NOMO-1 treated with dmso at 0.1 percent for 144 hours (cell line): Measurements from ENCODE around the gene FRMD1.

Experiments used
- DNase-seq: peaks from one replicate; lab custom pipeline; 2025; ENCODE audit not compliant: unreplicated experiment; lab: John Stamatoyannopoulos, UW

The FRMD1 gene

DNA sequence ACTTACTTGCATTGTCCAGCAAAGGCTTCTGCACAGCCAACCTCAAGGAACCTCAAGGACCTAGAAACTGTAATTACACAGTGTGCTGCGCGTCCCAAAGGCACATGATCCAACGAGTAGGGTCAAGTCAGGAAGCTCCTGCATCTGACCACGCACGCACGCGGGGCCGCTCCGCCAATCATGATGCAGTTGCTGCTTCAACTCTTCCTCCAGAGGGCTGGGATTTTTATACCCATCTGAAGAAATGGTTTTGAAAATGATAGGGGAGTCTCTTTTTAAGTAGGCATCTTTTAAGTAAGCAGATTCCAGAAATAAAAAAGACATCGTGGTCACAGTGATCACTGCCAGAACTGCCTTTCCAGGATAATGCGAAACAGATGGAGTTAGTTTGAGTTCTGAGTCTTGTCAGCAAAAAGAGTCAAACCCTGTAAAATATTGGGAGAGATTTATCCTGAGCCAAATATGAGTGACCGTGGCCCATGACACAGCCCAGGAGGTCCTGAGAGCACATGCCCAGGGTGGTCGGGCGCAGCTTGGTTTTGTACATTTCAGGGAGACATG is 47.5 kb downstream of the FRMD1 start:
- DNase-seq, result no peak

DNA sequence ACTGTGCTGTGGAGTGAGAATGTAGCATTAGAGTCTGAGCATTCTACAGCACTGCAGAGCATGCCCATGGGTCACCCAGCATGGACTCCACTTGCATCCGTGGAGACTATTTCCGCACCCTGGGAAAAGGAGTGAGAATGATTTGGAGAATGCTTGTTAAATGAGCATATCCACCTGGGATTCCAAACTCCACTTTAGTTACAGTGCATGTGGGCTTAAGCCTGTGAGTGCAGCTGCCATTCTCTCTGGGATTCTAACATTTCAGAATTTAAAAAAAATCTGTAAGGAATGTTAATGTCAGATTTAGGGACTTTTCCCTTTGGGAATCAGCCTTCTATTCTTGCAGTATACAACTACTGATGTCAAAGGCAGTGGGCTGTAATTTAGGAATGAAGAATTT is 48.1 kb downstream of the FRMD1 start:
- no peak for DNase-seq

DNA sequence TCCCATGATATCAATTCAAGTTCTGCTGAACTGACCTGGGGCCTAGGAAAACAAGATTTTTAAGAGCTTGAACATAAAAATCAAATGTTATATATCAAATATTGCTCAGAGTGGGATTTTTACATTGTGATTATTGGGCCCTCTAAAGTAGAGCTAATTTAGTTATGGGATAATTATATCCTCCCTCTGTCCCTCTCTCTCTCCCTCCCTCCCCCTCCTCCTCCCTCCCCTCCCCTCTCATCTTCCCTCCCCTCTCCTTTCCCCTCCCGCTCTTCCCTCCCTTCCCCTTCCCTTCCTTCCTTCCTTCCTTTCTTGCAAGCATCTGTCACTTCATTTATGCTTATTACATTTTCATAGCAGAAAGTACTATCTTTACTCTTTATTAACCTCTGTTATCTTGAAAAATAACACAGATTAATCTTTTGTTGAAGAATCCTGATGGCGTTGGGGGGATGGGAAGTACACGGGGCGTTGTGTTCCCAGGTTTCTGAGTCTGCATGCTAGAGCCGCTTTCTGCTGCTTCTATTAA is 48.7 kb downstream of the FRMD1 start:
- DNase-seq, result no peak

DNA sequence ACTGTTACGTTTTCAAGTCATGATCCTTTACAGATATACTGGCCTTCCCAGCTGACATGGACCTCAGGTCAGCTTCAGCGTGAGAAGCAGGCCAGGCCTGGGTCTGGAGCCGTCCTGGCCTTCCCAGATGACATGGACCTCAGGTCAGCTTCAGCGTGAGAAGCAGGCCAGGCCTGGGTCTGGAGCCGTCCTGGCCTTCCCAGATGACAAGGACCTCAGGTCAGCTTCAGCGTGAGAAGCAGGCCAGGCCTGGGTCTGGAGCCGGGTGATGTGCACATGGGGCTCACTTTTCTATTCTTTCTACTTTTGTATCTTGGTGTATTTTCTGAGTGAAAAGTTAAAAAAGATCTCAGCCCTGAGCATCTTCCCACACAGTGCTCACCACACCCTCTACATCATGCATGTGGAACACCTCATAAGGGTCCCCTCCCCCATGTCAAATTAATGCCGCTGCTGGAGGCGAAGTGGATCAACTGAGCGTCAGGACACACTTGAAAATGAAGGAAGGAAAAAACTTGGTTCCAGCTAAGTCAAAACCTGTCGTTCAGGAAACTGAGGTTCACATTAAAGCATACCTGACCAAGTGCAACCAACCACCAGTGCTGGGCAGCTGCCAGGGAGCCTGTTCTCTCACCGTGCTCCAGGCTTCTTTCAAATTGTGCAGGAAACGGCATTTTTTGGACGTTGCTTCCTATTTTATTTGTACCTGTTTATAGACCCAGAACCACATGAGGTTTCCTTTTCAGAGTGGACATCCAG is 49.4 kb downstream of the FRMD1 start:
- no peak for DNase-seq

DNA sequence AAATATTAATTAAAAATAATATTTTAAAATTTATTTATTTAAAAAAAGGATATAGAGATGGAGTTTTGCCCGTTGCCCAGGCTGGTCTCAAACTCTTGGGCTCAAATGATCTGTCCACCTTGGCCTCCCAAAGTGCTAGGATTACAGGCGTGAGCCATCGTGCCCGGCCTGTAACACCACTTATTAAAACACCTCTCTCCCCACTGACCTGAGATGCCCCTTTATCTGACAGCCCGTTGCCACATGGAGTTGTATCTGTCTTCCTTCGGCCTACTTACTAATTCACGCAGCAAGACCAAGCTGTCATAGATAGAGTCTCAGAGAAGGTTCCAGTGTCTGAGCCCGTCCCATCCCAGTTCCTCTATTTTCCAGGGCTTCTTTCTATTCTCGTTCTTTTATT is 50.8 kb downstream of the FRMD1 start:
- no peak for DNase-seq

DNA sequence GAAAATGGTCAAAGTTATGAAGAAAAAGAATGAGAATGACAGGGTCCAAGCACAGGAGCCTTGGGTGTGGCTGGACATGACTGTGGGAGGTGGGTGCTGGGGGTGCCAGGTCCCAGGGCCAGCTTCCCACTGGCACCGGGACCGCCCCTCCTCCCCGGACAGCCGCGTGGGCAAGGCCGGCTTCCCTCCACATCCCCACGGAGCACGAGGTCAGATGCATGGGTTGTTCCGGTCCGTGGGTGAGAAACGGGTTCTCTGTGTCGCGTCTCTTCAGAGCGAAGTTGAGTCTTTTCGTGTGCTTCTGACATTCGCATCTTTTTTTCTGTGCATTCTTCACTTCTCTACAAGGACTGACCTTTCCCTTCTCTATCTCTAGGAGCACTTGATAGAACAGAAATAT is 51.5 kb downstream of the FRMD1 start:
- DNase-seq, result no peak

DNA sequence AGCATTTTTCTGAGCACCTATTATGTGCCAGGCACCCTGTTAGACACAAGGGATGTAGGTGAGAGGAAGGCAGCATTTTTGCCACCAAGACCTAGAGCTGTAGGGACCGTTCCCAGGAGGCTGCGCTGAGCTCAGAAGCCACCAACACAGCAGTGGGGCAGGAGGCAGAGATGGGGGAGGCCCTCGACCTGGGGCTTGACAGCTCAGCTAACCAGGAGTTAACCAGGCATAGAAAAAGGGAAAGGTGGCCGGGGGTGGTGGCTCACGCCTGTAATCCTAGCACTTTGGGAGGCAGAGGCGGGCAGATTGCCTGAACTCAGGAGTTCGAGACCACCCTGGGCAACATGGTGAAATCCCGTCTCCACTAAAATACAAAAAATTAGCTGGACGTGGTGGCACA is 52.1 kb downstream of the FRMD1 start:
- no peak for DNase-seq

DNA sequence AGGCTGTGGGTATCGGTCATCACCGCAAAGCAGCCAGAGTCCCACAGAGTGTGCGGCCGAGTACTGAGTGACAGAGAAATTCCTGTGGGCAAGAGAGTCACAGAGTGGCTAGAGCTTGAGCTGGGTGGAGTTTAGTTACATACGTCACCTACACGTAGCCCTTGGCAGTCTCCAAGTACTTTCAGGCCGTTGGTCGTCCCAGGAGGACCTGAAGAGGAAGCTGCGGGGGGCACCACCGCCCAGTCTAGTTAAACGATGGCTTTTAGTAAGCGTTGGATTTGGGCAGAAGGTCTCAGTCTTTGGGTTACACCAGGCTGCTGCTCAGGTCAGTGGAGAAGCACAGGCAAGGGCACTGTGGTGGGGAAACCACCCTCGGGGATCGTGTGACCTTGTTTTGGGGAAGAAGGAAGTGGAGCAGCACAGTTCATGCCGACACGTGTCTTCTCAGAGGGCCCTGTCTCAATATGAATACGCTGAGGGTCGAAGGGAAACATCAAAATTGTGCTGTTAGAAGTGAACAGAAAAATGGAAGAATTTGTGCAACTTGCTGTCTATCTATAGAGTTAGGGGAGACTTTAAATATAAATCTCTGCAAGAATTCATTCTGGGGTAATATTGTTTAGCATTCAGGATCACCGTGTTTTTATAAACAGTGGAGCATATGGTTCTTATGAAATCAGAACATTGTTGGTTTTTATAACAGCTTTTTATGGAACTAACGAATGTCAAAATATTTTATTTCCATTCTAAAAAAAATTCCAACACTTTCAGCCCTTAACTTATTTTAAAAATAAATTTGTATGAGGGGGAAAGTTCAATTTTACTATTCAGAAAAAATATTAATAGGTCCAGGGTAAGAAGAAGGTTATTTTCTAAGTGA is 52.9 kb downstream of the FRMD1 start:
- DNase-seq, result no peak

DNA sequence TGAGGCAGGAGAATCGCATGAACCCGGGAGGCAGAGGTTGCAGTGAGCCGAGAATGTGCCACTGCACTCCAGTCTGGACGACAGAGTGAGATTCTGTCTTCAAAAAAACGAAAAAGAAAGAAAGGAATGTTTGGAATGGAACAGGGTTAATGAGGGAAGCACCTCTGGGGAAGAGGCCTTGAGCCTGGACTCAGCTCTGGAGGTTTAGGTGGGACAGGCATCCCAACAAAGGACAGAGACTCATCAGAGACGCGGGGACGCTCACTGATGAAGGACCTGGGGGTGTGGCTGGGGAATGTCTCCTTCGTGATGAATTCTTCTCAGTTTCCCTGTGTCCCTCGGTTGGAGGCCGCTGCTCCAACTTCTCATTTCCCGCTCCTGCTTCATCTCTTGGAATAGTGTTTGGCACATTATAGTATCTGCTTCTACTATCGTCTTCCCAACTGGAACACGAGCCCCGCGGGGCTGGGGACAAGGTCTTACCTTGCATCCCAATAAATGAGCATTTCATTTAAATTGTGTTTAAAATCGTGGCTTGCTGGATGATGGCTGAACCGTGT is 54.0 kb downstream of the FRMD1 start:
- DNase-seq, result no peak

DNA sequence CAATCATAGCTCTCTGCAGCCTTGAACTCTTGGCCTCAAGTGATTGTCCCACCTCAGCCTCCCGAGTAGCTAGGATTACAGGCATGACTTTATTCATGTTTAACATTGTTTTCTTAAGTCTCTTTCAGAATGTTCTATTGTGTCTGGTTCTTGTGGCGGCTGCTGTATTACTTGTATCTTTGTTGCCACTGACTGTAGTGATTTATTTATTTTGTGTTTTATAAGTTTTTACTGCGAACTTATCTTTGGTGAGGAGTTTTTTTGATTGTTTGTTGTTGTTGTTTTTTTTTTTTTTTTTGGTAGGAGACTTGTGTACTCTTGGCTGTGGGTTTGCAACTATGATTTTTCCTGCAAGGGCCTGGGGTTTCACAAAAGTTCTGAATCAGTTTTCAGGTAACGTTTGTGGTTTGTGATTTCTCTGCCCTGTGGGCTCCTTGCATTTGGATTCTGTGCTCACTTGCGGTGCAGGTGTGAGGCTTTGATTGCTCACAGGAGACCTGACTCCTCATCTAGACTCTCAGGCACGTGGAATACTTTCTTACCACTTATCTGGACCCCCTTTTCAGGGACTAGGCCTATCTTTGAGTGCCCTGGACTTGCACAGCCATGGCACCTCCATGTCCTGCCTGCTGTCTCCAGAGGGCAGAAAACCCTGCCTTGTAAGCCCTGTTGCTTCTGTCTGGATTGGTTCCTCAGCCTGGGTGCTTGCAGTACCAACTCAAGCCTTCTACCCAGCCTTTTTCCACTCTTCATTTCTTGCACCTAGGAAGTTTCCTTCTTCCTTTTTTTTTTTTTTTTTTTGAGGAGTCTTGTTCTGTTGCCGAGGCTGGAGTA is 56.3 kb downstream of the FRMD1 start:
- DNase-seq, result no peak

DNA sequence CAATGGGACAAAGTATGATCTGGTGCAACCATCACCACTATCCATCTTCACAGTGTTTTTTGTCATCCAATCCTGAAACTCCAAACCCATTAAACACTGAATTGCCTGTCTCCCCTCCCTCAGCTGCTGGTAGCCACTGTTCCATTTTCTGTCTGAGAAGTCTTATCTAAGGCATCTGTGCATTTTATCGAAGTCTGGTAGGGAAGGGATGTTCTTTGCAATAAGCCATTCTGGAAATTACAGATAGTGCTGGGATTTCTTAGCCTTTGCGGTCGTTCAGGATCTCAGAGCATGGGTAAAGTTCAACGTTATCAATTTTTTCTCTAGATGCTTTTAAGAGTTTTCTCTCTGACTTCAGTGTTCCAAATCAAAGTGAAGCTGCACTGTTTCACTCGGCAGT is 57.4 kb downstream of the FRMD1 start:
- no peak for DNase-seq

DNA sequence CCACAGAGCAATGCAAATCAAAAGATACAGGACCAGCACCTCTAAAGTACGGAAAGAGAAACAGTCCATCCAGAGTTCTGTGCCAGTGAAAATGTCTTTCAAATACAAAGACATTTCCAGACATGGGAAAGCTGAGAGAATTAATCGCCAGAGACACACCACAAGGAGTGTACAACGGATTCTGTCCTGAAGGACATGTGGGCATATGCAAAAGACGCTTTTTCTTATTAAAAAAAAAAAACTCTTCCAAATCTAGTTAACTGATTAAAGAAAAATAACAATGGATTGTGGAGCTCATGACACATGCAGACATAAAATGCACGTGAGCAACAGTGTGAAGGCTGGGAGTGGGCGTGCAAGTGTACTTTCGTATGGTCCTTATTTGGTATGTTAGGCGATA is 58.8 kb downstream of the FRMD1 start:
- DNase-seq, result no peak

DNA sequence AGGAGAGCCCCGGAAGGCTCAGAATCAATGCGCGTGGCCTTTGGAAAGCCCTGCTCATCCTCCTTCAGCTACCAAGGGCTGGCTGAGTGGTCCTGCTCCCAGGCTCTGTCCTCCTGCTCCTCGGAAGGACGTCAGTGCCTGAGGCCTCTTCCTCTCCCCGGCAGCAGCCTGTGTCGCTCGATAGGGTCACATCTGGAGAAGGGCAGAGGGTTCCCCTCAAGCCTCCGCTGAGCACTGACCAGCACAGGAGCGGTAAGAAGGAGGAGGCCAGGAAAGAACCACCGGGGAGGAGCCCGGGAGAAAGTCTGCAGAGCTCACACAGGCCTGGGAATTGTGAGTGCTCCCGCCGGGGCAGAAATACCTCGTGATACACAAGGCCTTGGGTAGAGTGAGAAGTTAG is 60.3 kb downstream of the FRMD1 start:
- DNase-seq, result no peak

DNA sequence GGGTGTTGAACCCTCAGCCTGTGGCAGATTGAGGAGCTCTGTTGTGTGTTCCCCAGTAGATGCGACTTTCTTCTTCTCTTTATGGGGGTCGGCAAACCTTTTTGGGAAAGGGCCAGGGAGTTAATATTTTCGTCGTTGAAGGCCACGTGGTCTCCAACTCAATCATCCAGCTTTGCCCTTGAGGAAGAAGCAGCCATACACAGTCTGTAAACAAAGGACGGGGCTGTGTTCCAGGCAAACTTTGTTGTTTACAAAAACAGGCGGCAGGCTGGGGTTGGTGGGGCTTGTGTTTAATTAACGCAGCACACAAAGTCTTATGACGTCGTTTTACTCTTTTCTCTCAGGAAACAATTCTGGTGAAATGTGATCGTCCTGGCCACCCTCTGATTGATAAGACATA is 61.4 kb downstream of the FRMD1 start:
- DNase-seq, result no peak

DNA sequence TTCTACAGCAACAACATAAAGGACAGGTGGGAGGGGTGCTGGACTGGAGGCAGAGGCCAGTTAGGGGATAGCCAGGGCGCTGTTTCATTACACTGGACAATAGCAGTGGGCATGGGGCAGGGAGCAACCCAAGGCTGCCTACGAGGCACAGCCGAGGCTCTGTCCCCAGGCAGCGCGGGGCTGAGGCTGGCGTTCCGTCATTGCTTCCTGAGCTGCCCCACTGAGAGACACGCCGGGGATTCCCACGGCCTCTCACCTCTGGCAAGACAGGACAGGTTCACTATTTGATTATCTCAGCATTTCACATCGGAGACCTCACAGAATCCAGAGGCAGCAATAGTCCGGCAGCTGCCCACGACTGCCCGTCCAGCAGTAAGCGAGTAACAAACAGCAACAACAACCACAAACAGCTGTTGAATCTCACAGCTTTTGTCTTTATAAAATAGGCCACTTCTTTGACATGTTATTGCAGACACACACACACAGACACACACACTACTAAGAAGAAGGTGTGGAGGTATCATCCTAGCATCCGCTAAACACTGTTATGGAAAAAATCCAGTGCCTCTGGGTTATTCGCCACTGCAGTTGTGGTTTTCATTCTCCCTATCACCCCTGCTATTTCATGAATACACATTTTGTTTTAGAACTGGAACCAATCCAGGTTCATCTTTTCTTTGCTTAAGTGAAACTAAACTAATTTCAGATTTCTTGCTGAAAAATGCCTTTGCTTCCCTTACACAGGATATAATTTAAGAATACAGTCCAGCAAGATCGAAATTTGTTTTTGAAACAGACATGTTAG is 62.1 kb downstream of the FRMD1 start:
- no peak for DNase-seq

DNA sequence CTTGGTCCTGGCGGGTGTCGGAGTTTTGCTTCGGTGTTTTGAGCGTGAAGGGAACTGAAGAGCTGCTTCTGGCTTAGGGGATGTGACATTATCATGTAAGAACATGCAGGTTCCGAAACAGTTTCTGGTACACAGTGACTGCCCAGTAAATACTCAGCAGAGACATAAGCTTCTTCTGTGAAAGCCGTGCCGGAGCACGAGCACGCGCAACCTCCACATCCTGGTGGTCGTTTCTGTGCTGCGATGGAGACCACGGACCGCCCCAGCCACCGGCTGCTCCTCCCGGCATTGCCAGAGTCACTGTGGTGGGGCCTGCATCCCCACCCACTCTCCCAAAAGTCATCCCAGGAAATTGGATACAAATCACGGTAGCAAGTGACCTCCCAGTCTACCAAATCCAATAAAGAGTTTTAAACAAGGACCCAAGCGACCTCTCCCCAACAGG is 62.8 kb downstream of the FRMD1 start:
- DNase-seq, result no peak

DNA sequence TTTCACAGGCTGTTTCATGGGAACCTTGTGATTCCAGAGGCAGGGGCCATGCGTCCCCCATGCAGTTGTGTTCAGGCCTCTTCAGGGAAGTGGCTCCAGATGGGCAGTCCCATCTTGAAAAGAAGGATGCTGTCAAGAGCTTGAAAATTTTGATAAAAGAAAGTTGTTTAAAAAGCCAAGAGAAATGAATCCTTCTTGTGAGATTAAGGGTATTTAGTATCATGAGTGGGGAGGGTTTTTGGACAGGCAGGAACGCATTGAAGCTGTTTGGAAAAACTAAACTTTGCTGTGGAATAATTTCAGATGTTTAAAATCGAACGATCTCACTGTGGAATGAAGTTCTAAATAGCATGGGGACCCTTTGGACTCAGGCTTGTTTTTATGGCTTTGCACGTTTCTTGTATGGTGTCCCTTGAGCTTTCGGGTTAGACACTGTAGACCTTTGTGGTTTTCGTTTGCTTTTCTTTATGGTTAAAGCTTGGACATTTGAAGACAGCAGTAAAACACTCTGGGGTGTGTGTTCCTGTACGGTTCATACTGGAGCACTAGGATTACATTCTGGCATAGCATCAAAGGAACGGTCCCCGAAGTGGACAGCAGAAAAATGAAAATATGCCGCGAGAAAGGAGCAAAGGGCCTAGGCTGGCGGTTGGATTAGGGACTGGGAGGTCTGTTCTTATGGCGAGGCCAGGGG is 63.4 kb downstream of the FRMD1 start:
- no peak for DNase-seq

DNA sequence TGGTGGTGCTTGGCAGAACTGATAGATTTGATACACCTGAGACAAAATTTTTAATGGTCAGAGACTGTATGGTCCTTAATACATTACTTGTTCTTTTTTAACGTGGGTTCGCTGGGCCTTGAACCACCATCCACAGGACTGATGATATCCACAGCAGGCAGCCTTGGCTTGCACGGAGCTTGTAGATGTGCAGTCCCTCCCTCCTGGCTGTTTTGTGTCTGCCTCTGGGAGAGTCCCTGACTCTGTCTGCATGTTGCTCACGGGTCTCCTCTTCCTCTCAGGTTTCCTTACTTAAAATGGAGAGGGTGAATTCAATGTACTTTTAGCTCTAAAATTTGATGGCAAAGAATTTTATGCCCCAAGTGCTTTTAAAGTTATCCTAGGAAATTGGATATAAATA is 64.0 kb downstream of the FRMD1 start:
- DNase-seq, result no peak

DNA sequence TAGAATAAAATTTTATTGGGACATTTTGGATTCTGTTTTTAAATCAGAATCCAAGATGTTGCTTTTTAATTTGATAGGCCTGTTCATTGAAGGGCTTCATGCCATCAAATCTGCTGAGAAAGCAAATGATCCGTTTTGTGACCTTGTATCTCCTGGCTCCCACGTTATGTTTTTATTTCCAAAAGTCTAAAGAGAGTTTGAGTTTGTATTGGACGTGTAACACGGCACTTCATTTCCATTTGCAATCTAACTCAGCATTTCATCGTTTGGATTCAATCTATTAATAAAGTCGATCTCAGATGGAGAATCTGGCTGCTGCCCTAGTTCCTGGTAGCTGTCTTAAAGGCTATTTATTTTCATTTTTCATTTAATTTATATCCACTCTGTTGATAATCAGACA is 64.6 kb downstream of the FRMD1 start:
- DNase-seq, result no peak
